ENCODE measurements around the gene LRRFIP1. TPM values are rescaled to one million over a fixed set of nuclear protein-coding genes. Genes with fewer than 3 reads are reported as not detected.
A peak's percentile ranks its signal among the peaks of the same experiment; 100 is the strongest.

The LRRFIP1 gene
- total and polyA plus RNA-seq, 2 of the 13 experiments (the other 11 are each of a cell fraction or from before 2014, with no cell fraction given) = 15.9 to 40.5 TPM

DNA sequence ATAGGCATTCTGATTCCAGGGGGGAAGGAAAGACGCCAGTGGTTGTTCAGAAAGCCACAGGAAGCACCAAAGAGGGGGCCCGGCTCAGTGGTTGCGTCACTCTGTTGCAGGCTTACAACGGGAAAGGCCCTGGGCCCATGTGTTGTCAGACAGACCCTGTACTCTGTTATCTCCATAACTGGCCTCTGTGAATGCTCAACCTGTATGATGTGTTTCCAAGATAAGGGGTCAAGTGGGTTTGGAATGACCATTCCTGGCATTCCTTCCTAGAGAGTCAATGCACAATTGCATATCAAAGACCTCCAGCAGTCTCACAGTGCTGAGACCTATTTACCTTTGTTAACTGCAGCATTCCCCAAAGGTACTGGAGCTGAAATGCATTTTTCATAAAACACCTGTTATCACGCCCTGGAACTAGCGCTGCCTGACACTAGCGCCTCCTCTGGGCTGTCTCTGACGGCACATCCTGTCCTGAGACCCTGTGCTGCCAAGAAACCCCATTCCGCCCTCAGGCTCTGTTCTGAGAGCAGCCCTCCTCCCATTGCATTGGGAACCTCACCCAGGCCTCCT is 13.2 kb upstream of the LRRFIP1 start (continued):
- TF ChIP-seq, protein P1, sequence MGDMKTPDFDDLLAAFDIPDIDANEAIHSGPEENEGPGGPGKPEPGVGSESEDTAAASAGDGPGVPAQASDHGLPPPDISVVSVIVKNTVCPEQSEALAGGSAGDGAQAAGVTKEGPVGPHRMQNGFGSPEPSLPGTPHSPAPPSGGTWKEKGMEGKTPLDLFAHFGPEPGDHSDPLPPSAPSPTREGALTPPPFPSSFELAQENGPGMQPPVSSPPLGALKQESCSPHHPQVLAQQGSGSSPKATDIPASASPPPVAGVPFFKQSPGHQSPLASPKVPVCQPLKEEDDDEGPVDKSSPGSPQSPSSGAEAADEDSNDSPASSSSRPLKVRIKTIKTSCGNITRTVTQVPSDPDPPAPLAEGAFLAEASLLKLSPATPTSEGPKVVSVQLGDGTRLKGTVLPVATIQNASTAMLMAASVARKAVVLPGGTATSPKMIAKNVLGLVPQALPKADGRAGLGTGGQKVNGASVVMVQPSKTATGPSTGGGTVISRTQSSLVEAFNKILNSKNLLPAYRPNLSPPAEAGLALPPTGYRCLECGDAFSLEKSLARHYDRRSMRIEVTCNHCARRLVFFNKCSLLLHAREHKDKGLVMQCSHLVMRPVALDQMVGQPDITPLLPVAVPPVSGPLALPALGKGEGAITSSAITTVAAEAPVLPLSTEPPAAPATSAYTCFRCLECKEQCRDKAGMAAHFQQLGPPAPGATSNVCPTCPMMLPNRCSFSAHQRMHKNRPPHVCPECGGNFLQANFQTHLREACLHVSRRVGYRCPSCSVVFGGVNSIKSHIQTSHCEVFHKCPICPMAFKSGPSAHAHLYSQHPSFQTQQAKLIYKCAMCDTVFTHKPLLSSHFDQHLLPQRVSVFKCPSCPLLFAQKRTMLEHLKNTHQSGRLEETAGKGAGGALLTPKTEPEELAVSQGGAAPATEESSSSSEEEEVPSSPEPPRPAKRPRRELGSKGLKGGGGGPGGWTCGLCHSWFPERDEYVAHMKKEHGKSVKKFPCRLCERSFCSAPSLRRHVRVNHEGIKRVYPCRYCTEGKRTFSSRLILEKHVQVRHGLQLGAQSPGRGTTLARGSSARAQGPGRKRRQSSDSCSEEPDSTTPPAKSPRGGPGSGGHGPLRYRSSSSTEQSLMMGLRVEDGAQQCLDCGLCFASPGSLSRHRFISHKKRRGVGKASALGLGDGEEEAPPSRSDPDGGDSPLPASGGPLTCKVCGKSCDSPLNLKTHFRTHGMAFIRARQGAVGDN (CRISPR knock-in tag; IDR thresholded peaks at IDR 0.05) = peak; percentile 56
- no peak for TF ChIP-seq ZNF207 (IDR thresholded peaks at IDR 0.05; ENCODE audit: borderline replicate concordance)
- TF ChIP-seq GFI1 (CRISPR knock-in tag; IDR thresholded peaks at IDR 0.05; ENCODE audit: borderline replicate concordance) = peak; percentile 87; the same call in 1 of the 2 replicates
- TF ChIP-seq NFKB2 (CRISPR knock-in tag; IDR thresholded peaks at IDR 0.05; ENCODE audit: borderline replicate concordance) = no peak; the same call in 1 of the 2 replicates
- TF ChIP-seq MAFK (conservative IDR thresholded peaks at IDR 0.05 in 1 of 2, IDR thresholded peaks at IDR 0.05 in 1 of 2; ENCODE audit: low read length in 2 of 2) = 0 out of 4 replicates have a peak, but pooled peaks of 1 of the 2 experiments have one; percentile 0
- TF ChIP-seq ZNF761 (CRISPR knock-in tag; conservative IDR thresholded peaks at IDR 0.05) = 0 out of 2 replicates have a peak, but pooled peaks have one; percentile 71
- peak; percentile 75; the same call in 1 of the 2 replicates for TF ChIP-seq HOXA5 (CRISPR knock-in tag; IDR thresholded peaks at IDR 0.05)
- peak; percentile 87; the same call in 1 of the 2 replicates for TF ChIP-seq SIX4 (CRISPR knock-in tag; IDR thresholded peaks at IDR 0.05)
- TF ChIP-seq PHB2 (IDR thresholded peaks at IDR 0.05; ENCODE audit: partially characterized antibody) = no peak
- TF ChIP-seq, protein P2, sequence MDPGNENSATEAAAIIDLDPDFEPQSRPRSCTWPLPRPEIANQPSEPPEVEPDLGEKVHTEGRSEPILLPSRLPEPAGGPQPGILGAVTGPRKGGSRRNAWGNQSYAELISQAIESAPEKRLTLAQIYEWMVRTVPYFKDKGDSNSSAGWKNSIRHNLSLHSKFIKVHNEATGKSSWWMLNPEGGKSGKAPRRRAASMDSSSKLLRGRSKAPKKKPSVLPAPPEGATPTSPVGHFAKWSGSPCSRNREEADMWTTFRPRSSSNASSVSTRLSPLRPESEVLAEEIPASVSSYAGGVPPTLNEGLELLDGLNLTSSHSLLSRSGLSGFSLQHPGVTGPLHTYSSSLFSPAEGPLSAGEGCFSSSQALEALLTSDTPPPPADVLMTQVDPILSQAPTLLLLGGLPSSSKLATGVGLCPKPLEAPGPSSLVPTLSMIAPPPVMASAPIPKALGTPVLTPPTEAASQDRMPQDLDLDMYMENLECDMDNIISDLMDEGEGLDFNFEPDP (CRISPR knock-in tag; conservative IDR thresholded peaks at IDR 0.05) = no peak
- peak; percentile 99 for TF ChIP-seq TBL1XR1 (IDR thresholded peaks at IDR 0.05; ENCODE audit: borderline replicate concordance, low read length, partially characterized antibody)
- TF ChIP-seq, protein P3, sequence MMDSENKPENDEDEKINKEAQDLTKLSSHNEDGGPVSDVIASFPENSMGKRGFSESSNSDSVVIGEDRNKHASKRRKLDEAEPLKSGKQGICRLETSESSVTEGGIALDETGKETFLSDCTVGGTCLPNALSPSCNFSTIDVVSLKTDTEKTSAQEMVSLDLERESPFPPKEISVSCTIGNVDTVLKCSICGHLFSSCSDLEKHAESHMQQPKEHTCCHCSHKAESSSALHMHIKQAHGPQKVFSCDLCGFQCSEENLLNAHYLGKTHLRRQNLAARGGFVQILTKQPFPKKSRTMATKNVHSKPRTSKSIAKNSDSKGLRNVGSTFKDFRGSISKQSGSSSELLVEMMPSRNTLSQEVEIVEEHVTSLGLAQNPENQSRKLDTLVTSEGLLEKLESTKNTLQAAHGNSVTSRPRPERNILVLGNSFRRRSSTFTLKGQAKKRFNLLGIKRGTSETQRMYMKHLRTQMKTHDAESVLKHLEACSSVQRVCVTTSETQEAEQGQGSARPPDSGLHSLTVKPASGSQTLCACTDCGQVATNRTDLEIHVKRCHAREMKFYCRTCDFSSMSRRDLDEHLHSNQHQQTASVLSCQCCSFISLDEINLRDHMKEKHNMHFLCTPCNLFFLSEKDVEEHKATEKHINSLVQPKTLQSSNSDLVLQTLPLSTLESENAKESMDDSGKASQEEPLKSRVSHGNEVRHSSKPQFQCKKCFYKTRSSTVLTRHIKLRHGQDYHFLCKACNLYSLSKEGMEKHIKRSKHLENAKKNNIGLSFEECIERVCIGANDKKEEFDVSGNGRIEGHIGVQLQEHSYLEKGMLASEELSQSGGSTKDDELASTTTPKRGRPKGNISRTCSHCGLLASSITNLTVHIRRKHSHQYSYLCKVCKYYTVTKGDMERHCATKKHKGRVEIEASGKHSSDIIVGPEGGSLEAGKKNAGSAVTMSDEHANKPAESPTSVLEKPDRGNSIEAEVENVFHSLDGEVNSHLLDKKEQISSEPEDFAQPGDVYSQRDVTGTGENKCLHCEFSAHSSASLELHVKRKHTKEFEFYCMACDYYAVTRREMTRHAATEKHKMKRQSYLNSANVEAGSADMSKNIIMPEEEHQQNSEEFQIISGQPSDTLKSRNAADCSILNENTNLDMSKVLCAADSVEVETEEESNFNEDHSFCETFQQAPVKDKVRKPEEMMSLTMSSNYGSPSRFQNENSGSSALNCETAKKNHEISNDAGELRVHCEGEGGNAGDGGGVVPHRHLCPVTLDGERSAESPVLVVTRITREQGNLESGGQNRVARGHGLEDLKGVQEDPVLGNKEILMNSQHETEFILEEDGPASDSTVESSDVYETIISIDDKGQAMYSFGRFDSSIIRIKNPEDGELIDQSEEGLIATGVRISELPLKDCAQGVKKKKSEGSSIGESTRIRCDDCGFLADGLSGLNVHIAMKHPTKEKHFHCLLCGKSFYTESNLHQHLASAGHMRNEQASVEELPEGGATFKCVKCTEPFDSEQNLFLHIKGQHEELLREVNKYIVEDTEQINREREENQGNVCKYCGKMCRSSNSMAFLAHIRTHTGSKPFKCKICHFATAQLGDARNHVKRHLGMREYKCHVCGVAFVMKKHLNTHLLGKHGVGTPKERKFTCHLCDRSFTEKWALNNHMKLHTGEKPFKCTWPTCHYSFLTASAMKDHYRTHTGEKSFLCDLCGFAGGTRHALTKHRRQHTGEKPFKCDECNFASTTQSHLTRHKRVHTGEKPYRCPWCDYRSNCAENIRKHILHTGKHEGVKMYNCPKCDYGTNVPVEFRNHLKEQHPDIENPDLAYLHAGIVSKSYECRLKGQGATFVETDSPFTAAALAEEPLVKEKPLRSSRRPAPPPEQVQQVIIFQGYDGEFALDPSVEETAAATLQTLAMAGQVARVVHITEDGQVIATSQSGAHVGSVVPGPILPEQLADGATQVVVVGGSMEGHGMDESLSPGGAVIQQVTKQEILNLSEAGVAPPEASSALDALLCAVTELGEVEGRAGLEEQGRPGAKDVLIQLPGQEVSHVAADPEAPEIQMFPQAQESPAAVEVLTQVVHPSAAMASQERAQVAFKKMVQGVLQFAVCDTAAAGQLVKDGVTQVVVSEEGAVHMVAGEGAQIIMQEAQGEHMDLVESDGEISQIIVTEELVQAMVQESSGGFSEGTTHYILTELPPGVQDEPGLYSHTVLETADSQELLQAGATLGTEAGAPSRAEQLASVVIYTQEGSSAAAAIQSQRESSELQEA (CRISPR knock-in tag; IDR thresholded peaks at IDR 0.05; ENCODE audit: not compliant biosample characterization) = no peak

All from HepG2 (cell line).